K562 (cell line): ENCODE data around the gene ZFX. TPM values are rescaled to one million over a fixed set of nuclear protein-coding genes. Genes with fewer than 3 reads are reported as not detected.

Experiments
- MTF1 ChIP-seq: fragments of 250-450 bp; sonication (Bioruptor Pico); IDR thresholded peaks from 2 replicates; pipeline ENCODE4 v1.9.0; 2021; ENCODE audit warnings: moderate library complexity, mild to moderate bottlenecking, inconsistent platforms, borderline replicate concordance
- RHOXF2B ChIP-seq: fragments of 250-450 bp; sonication (Bioruptor Pico); conservative IDR thresholded peaks from 2 replicates; pipeline ENCODE4 v1.5.1; 2021
- TRIM24 ChIP-seq, 2 experiments: fragments of 450-650 bp; IDR thresholded peaks; 2 replicates each; pipeline ENCODE4 v1.6.1; 2016
- U2AF1 ChIP-seq: fragments of 200-400 bp; formaldehyde crosslinking; optimal IDR thresholded peaks from 2 replicates; pipeline ENCODE3; 2017; ENCODE audit warnings: mild to moderate bottlenecking, low read depth, low read length, moderate library complexity
- ZNF324 ChIP-seq: fragments of 250-450 bp; sonication (Bioruptor Pico); IDR thresholded peaks from 2 replicates; pipeline ENCODE4 v1.4.0; 2020; ENCODE audit warnings: mild to moderate bottlenecking
- ZNF778 ChIP-seq: fragments of 450-650 bp; formaldehyde crosslinking; IDR thresholded peaks from 2 replicates; pipeline ENCODE4 v1.4.0; 2020; ENCODE audit warnings: mild to moderate bottlenecking, moderate library complexity
- polyA plus RNA-seq, 8 experiments: library from polyadenylated mRNA; depleted of rRNA in 4 of 8; stranded (reverse) in 5 of 8; unstranded in 3 of 8; fragments of >200 nt; fragmentation: Nextera tagmentation in 2 of 8; fragmentation: Illumina TruSeq in 1 of 8; extraction: Ambion mirVana in 2 of 8; extraction: Trizol in 1 of 8; gene quantifications; 2 replicates each; pipeline versions ENCODE4 v1.2.1 to v1.2.3, GENCODE V29; 2011 to 2014; ENCODE audit warnings: inconsistent platforms in 1 of 8, missing spikeins in 1 of 8
- total RNA-seq, 7 experiments: library from RNA; depleted of rRNA in 6 of 7; stranded (reverse); fragments of >200 nt in 6 of 7; fragmentation: Illumina TruSeq in 2 of 7; extraction: Trizol in 2 of 7; gene quantifications; 2 replicates each; pipeline versions ENCODE4 v1.2.1 to v1.2.3, GENCODE V29; 2011 to 2021; ENCODE audit warnings: low replicate concordance in 1 of 7
- TF ChIP-seq, protein P1 (sequence below), 3 experiments: fragments of 200-800 bp in 1 of 3; fragments of 250-450 bp in 1 of 3; fragments of 450-650 bp in 1 of 3; sonication (Bioruptor Pico) in 1 of 3; sonication (Bioruptor generic) in 1 of 3; formaldehyde crosslinking in 1 of 3; IDR thresholded peaks; 2 replicates each; pipeline versions ENCODE4 v1.6.1 to v1.8.0; 2016 to 2022; ENCODE audit warnings: mild to moderate bottlenecking in 2 of 3, missing genetic modification characterization in 2 of 3, missing compliant biosample characterization in 1 of 3, moderate library complexity in 1 of 3
- TF ChIP-seq, protein P2 (sequence below): sonication (generic); formaldehyde crosslinking; IDR thresholded peaks from 2 replicates; pipeline ENCODE4 v1.8.0; 2023; ENCODE audit warnings: missing genetic modification reagents, mild to moderate bottlenecking, borderline replicate concordance

The ZFX gene
- total and polyA plus RNA-seq, 9 of the 15 experiments (the other 6 are each of a cell fraction or from before 2014, with no cell fraction given), result 5.3 to 25.2 (median 11.4) TPM

GRCh38 chrX:24186986-24187385 is 37.5 kb downstream of the ZFX start (continued):
- TF ChIP-seq, protein P1, sequence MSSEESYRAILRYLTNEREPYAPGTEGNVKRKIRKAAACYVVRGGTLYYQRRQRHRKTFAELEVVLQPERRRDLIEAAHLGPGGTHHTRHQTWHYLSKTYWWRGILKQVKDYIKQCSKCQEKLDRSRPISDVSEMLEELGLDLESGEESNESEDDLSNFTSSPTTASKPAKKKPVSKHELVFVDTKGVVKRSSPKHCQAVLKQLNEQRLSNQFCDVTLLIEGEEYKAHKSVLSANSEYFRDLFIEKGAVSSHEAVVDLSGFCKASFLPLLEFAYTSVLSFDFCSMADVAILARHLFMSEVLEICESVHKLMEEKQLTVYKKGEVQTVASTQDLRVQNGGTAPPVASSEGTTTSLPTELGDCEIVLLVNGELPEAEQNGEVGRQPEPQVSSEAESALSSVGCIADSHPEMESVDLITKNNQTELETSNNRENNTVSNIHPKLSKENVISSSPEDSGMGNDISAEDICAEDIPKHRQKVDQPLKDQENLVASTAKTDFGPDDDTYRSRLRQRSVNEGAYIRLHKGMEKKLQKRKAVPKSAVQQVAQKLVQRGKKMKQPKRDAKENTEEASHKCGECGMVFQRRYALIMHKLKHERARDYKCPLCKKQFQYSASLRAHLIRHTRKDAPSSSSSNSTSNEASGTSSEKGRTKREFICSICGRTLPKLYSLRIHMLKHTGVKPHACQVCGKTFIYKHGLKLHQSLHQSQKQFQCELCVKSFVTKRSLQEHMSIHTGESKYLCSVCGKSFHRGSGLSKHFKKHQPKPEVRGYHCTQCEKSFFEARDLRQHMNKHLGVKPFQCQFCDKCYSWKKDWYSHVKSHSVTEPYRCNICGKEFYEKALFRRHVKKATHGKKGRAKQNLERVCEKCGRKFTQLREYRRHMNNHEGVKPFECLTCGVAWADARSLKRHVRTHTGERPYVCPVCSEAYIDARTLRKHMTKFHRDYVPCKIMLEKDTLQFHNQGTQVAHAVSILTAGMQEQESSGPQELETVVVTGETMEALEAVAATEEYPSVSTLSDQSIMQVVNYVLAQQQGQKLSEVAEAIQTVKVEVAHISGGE (CRISPR knock-in tag; IDR thresholded peaks at IDR 0.05), result no peak
- TF ChIP-seq RHOXF2B, result no peak
- TF ChIP-seq, protein P2, sequence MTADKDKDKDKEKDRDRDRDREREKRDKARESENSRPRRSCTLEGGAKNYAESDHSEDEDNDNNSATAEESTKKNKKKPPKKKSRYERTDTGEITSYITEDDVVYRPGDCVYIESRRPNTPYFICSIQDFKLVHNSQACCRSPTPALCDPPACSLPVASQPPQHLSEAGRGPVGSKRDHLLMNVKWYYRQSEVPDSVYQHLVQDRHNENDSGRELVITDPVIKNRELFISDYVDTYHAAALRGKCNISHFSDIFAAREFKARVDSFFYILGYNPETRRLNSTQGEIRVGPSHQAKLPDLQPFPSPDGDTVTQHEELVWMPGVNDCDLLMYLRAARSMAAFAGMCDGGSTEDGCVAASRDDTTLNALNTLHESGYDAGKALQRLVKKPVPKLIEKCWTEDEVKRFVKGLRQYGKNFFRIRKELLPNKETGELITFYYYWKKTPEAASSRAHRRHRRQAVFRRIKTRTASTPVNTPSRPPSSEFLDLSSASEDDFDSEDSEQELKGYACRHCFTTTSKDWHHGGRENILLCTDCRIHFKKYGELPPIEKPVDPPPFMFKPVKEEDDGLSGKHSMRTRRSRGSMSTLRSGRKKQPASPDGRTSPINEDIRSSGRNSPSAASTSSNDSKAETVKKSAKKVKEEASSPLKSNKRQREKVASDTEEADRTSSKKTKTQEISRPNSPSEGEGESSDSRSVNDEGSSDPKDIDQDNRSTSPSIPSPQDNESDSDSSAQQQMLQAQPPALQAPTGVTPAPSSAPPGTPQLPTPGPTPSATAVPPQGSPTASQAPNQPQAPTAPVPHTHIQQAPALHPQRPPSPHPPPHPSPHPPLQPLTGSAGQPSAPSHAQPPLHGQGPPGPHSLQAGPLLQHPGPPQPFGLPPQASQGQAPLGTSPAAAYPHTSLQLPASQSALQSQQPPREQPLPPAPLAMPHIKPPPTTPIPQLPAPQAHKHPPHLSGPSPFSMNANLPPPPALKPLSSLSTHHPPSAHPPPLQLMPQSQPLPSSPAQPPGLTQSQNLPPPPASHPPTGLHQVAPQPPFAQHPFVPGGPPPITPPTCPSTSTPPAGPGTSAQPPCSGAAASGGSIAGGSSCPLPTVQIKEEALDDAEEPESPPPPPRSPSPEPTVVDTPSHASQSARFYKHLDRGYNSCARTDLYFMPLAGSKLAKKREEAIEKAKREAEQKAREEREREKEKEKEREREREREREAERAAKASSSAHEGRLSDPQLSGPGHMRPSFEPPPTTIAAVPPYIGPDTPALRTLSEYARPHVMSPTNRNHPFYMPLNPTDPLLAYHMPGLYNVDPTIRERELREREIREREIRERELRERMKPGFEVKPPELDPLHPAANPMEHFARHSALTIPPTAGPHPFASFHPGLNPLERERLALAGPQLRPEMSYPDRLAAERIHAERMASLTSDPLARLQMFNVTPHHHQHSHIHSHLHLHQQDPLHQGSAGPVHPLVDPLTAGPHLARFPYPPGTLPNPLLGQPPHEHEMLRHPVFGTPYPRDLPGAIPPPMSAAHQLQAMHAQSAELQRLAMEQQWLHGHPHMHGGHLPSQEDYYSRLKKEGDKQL (CRISPR knock-in tag), result no peak
- TF ChIP-seq ZNF778, result no peak
- no peak for TF ChIP-seq ZNF324 (CRISPR knock-in tag)
- TF ChIP-seq MTF1 (CRISPR knock-in tag), result no peak
- TF ChIP-seq TRIM24 (IDR thresholded peaks at IDR 0.05), result no peak
- no peak for TF ChIP-seq U2AF1
